GM13976 (cell line): ENCODE measurements around the gene LRRC56.

ENCODE experiments used
- DNase-seq: peaks from one replicate; pipeline ENCODE4 v3.0.0; 2012; ENCODE audit warnings: low spot score
- in situ Hi-C: fragments of 300-500 bp; cut with MboI; formaldehyde crosslinking; loops from one replicate; pipeline ENCODE4 v1.12.0; 2022; ENCODE audit warnings: low sequenced_read_pairs, mixed read lengths, inconsistent platforms; ENCODE audit not compliant: unreplicated experiment
- TF ChIP-seq, protein P1 (sequence below): IDR thresholded peaks from 2 replicates; pipeline ENCODE4 v1.5.1; 2012; ENCODE audit warnings: borderline replicate concordance, mild to moderate bottlenecking; ENCODE audit not compliant: insufficient read depth; ENCODE audit errors: extremely low read depth, missing control alignments, control extremely low read depth

Gene LRRC56

DNA sequence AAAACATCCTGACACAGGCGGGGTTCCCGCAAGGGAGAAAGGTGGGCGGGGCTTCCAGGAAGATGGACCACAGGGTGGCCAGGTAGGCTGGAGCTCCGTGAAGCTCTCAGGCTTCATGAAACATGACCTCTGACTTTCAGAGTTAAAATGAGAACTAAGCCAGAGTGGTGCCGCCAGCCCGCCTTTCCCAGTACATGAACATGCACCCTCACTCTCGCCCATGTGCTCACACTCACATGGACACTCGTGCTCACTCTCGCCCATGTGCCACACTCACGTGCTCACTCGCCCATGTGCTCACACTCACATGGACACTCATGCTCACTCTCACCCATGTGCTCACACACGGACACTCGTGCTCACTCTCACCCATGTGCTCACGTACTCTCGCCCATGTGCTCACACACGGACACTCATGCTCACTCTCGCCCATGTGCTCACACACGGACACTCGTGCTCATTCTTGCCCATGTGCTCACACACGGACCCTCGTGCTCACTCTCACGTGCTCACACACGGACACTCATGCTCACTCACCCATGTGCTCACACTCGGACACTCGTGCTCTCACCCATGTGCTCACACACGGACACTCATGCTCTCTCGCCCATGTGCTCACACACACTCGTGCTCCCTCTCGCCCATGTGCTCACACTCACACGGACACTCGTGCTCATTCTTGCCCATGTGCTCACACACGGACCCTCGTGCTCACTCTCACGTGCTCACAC, 40.3 kb upstream of the LRRC56 start:
- in situ Hi-C loops, result no loop called here
- TF ChIP-seq, protein P1, sequence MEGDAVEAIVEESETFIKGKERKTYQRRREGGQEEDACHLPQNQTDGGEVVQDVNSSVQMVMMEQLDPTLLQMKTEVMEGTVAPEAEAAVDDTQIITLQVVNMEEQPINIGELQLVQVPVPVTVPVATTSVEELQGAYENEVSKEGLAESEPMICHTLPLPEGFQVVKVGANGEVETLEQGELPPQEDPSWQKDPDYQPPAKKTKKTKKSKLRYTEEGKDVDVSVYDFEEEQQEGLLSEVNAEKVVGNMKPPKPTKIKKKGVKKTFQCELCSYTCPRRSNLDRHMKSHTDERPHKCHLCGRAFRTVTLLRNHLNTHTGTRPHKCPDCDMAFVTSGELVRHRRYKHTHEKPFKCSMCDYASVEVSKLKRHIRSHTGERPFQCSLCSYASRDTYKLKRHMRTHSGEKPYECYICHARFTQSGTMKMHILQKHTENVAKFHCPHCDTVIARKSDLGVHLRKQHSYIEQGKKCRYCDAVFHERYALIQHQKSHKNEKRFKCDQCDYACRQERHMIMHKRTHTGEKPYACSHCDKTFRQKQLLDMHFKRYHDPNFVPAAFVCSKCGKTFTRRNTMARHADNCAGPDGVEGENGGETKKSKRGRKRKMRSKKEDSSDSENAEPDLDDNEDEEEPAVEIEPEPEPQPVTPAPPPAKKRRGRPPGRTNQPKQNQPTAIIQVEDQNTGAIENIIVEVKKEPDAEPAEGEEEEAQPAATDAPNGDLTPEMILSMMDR, result no peak
- no peak for DNase-seq

DNA sequence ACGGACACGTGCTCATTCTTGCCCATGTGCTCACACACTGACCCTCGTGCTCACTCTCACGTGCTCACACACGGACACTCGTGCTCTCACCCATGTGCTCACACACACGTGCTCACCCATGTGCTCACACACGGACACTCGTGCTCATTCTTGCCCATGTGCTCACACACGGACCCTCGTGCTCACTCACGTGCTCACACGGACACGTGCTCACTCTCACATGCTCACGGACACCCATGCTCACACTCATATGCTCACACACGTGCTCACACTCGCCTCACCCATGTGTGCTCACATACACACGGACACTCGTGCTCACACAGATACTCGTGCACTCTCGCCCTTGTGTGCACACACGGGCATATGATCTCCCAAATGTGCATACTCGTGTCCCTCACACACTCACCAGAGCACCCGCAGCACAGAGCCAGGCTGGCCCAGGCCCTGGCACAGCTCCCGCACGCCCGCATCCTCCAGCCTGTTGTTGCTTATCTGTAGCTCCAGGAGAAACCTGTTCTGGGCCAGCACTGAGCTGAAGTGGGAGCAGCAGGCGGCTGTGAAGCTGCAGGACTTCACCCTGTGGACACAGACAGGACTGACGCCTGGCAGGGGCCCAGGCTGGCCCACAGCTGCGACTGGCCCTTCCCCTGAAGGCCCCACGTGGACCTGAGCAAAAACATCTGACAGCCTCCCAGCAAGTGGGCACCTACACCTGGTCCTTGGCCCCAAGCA, 39.6 kb upstream of the LRRC56 start:
- in situ Hi-C loops, result no loop called here
- TF ChIP-seq, protein P1, result no peak
- DNase-seq, result no peak

DNA sequence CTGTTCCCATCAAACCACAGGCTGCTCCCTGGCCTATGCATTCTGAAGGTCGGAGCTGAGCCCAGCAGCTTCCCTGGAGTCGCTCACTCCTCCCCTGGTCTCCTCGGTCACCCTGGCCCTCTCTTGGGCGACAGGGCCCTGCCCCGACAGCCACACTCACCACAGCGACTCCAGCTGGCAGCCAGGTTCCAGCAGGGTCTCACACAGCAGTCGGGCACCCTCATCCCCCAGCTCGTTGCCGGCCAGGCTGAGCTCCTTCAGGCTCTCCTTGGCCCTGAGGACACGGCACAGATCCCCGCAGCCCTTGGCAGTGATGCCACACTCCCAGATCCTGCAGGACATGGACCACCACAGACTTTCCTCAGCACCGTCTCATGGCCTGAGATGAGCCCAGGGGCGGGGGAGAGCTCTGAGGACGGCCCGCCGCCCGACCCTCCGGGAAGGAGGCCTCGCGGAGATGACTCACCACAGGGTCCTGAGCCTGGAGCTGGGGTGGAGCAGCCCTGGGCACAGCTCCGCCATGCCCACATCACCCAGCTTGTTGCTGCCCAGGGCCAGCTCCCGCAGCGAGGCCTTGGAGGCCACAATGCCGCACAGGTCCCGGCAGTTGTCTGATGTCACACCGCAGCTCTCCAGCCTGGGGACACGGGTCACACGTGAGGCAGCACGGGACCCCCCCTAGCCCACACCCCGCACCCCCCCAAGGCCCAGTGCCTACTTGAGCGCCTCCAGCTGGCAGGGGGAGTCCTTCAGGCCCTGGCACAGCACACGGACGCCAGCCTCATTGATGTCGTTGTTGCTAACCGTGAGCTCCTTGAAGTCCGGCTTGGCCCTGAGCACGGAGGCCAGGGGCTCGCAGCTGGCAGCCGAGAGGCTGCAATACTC, 38.8 kb upstream of the LRRC56 start:
- TF ChIP-seq, protein P1, result no peak
- in situ Hi-C loops, result no loop called here
- no peak for DNase-seq

DNA sequence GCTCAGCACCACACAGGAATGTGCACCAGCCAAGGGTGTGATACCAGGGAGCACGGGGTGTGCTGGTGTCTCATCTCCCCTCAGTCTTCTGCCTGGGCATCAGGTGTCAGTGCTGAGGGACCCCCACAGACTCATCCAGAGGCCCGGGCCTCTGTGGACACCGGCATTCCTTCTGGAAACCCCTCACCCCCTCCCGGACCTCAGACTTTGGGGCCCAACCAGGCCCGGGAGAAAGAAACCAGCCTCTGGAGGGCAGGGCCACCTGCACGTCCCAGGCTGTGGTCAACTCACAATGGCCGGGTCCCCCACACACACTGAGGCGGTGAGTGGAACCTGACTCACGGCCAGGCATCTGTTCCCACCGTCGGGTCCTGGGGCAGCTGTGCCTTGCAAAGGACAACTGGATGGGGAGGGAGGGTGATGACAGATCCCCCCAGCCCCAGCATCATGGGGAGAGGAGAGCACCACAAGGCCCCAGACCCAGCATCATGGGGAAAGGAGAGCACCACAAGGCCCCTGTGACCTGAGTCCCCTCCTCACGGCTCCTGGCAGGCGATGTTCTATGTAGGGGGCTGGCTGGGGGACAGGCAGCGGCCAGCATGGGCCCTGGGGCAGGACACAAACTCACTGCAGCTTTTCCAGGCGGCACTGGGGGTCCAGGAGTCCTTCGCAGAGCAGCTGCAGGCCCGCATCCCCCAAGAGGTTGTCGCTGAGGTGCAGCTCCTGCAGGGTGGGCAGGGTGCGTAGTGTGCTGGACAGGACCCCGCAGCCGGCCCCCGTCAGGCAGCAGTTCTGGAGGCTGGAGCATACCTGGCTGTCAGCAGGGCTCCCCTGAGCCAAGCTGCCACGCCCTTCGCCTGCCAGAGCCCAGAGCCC, 37.9 kb upstream of the LRRC56 start:
- TF ChIP-seq, protein P1, result no peak
- in situ Hi-C loops, result no loop called here
- DNase-seq, result no peak

DNA sequence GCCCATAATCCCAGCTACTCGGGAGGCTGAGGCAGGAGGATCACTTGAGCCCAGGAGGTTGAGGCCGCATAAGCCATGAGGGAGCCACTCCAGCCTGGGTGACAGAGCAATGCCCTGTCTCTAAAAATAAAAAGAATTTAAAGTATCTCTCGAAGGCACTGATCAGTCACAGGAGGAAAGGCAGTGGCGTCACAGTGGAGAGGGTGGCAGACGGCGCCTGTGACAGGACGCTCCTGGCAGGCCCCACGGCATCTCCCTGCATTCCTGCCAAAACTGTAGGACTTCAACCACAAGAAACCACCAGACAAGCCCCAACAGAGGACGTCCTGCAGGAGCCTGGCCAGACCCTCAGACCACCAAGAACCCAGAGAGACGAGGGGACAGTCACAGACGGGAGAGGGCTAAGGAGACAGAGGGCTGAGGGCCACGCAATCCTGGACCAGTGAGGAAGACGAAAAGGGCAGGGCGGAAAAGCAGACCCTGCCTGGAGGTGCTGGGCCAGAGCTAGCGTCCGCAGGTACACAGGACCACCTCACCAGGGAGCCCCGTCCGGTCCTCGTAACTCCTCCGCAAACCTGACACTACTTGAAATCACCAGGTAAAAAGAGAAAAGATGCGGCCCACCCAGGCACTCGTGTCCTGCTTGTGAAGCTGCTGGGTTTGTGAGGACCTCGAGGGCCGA, 36.2 kb upstream of the LRRC56 start:
- in situ Hi-C loops, result no loop called here

More for the DNA sequence above, 36.2 kb upstream of the LRRC56 start:
- TF ChIP-seq, protein P1, result no peak
- DNase-seq, result no peak
